ENCODE data around the gene POLR1B. TPM values are rescaled to one million over a fixed set of nuclear protein-coding genes. Genes with fewer than 3 reads are reported as not detected.

The POLR1B gene
- total RNA-seq, 1 experiment from 2014 or later: 83.6 TPM

DNA sequence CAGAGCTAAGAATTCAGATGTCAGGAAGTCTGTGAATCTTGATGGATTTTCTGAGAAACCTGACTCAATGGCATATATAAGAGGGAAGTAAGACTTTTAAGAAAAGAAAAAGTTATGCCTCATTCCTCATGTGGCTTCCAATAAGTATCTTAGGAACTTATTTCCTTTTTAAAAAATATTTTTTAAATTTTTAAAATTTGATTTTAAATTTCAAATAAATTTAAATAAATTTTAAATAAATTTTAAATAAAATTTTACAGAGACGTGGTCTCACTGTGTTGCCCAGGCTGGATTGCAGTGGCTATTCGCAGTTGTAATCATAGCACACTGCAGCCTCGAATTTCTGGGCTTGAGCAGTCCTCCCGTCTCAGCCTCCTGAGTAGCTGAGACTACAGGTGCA, 11.5 kb upstream of the POLR1B start:
- no peak overlapping the region for H2BK120ac ChIP-seq (ENCODE audit: low read depth, low read length, poor library complexity, severe bottlenecking)
- H3K23me2 ChIP-seq (ENCODE audit: insufficient read length, low read depth, low read length, poor library complexity, severe bottlenecking): no peaks in the 10 kb centered on the region
- H4K8ac ChIP-seq (replicated peaks; ENCODE audit: insufficient read length, low read depth, low read length): no peak overlapping the region
- no peak overlapping the region for H2BK12ac ChIP-seq (ENCODE audit: insufficient read length, low read depth, low read length)
- no peaks in the 10 kb centered on the region for H3K27me3 ChIP-seq (ENCODE audit: insufficient read depth, low read length)
- H3K27ac Mint-ChIP-seq: no peak overlapping the region
- WGBS (ENCODE audit: extremely low coverage, insufficient read length, low lambda C conversion rate): no CpG with 5 or more reads among the region's 4 CpGs
- H3K79me2 ChIP-seq (ENCODE audit: insufficient read depth, low read length): no peaks in the 10 kb centered on the region
- no peak overlapping the region for H3K9ac ChIP-seq (ENCODE audit: extremely low read depth, insufficient read length, low read length)
- H3K79me1 ChIP-seq (ENCODE audit: insufficient read depth, low read depth, low read length, poor library complexity, severe bottlenecking): no peaks in the 10 kb centered on the region
- H3K4me1 Mint-ChIP-seq: no peaks in the 10 kb centered on the region
- no peak overlapping the region for H4K91ac ChIP-seq (ENCODE audit: insufficient read length, low read depth, low read length)
- no peak overlapping the region for H3K4me2 ChIP-seq (ENCODE audit: insufficient read depth, insufficient read length, low read length)
- H3K27ac ChIP-seq (ENCODE audit: insufficient read length, low read depth, low read length): no peak overlapping the region
- H3K27me3 Mint-ChIP-seq (ENCODE audit: low read depth): no peaks in the 10 kb centered on the region
- no peak overlapping the region for H3K14ac ChIP-seq (ENCODE audit: insufficient read depth, low read length)
- no peak overlapping the region for H3K56ac ChIP-seq (ENCODE audit: insufficient read length, low read depth, low read length)
- H3K4me1 ChIP-seq (ENCODE audit: insufficient read depth, low read length): no peaks in the 10 kb centered on the region
- H4K5ac ChIP-seq (ENCODE audit: insufficient read length, low read depth, low read length): no peak overlapping the region
- H2BK20ac ChIP-seq (ENCODE audit: low read depth, low read length, poor library complexity, severe bottlenecking): no peak overlapping the region
- no peak overlapping the region for H2AK5ac ChIP-seq (ENCODE audit: insufficient read length, low read length)
- H3K9me3 Mint-ChIP-seq: no peaks in the 10 kb centered on the region
- no peak overlapping the region for H3K4ac ChIP-seq (ENCODE audit: low read depth, low read length)
- peaks cover 10 to 39% (median 31%) of the 10 kb centered on the region in 3 experiments; a peak in 6 of 7 replicates for H3K36me3 Mint-ChIP-seq (ENCODE audit: insufficient read depth in 1 of 3, low read depth in 3 of 3)
- H2BK15ac ChIP-seq (ENCODE audit: low read depth, low read length): no peak overlapping the region
- no peak overlapping the region for H3K4me3 Mint-ChIP-seq
- no peak overlapping the region for H3T11ph ChIP-seq (ENCODE audit: low read length)
- no peaks in the 10 kb centered on the region for H4K20me1 ChIP-seq (ENCODE audit: control insufficient read depth, insufficient read depth, insufficient read length)
- no peaks in the 10 kb centered on the region for H3K9me3 ChIP-seq (ENCODE audit: control insufficient read depth, low read depth, low read length)
- no peak for DNase-seq
- no peak overlapping the region for H3K18ac ChIP-seq (ENCODE audit: insufficient read length, low read depth, low read length)
- H2BK5ac ChIP-seq (ENCODE audit: insufficient read length, low read length): no peak overlapping the region
- TF ChIP-seq, protein P1, sequence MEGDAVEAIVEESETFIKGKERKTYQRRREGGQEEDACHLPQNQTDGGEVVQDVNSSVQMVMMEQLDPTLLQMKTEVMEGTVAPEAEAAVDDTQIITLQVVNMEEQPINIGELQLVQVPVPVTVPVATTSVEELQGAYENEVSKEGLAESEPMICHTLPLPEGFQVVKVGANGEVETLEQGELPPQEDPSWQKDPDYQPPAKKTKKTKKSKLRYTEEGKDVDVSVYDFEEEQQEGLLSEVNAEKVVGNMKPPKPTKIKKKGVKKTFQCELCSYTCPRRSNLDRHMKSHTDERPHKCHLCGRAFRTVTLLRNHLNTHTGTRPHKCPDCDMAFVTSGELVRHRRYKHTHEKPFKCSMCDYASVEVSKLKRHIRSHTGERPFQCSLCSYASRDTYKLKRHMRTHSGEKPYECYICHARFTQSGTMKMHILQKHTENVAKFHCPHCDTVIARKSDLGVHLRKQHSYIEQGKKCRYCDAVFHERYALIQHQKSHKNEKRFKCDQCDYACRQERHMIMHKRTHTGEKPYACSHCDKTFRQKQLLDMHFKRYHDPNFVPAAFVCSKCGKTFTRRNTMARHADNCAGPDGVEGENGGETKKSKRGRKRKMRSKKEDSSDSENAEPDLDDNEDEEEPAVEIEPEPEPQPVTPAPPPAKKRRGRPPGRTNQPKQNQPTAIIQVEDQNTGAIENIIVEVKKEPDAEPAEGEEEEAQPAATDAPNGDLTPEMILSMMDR (conservative IDR thresholded peaks at IDR 0.05): no peak
- H3K23ac ChIP-seq (ENCODE audit: insufficient read length, low read depth, low read length): no peak overlapping the region
- H2AFZ ChIP-seq (ENCODE audit: low read length): no peak overlapping the region

Measured in H9 (cell line).